GM12878 (cell line): ENCODE measurements around the gene MPPED1.

ENCODE experiments used
- CTCF ChIP-seq, 3 experiments: IDR thresholded peaks in 2 of 3; conservative IDR thresholded peaks in 1 of 3; 2 replicates each; pipeline ENCODE4 v1.5.1; 2011; ENCODE audit warnings: low read depth in 3 of 3, low read length in 3 of 3, mild to moderate bottlenecking in 3 of 3, control low read depth in 2 of 3, moderate library complexity in 2 of 3, inconsistent platforms in 1 of 3, mixed read lengths in 1 of 3; ENCODE audit not compliant: control insufficient read depth in 2 of 3, insufficient read depth in 1 of 3; ENCODE audit errors: extremely low read depth in 1 of 3
- EP300 ChIP-seq, 2 experiments: fragments of 150-350 bp in 1 of 2; IDR thresholded peaks; 2 replicates each; pipeline ENCODE4 v1.6.1; 2011 to 2012; ENCODE audit warnings: low read depth in 2 of 2, low read length in 2 of 2, borderline replicate concordance in 1 of 2, improper control_type of control experiment in 1 of 2, inconsistent platforms in 1 of 2; ENCODE audit not compliant: control insufficient read depth in 1 of 2
- MAX ChIP-seq: IDR thresholded peaks from 2 replicates; pipeline ENCODE4 v1.6.1; 2012; ENCODE audit warnings: low read depth, low read length, improper control_type of control experiment
- SIN3A ChIP-seq: IDR thresholded peaks from 2 replicates; pipeline ENCODE4 v1.6.1; 2012; ENCODE audit warnings: low read depth, low read length, improper control_type of control experiment
- SMAD1 ChIP-seq: fragments of 450-650 bp; IDR thresholded peaks from 2 replicates; pipeline ENCODE4 v1.6.1; 2018; ENCODE audit warnings: mild to moderate bottlenecking, low read depth; ENCODE audit not compliant: partially characterized antibody
- SRF ChIP-seq, 2 experiments: IDR thresholded peaks; 2 replicates each; pipeline ENCODE4 v1.6.1; 2011; ENCODE audit warnings: low read depth in 2 of 2, low read length in 2 of 2, mild to moderate bottlenecking in 1 of 2, moderate library complexity in 1 of 2

- no peak for TF ChIP-seq SIN3A
- TF ChIP-seq CTCF (IDR thresholded peaks at IDR 0.05 in 2 of 3, conservative IDR thresholded peaks at IDR 0.05 in 1 of 3; ENCODE audit: control insufficient read depth in 2 of 3, extremely low read depth in 1 of 3, insufficient read depth in 1 of 3, low read depth in 3 of 3, low read length in 3 of 3), result no peak
- TF ChIP-seq SMAD1, result no peak
- TF ChIP-seq MAX, result no peak
- TF ChIP-seq EP300 (IDR thresholded peaks at IDR 0.05; ENCODE audit: borderline replicate concordance in 1 of 2, control insufficient read depth in 1 of 2, low read depth in 2 of 2, low read length in 2 of 2), result no peak
- no peak for TF ChIP-seq SRF (IDR thresholded peaks at IDR 0.05; ENCODE audit: low read depth in 2 of 2, low read length in 2 of 2)
These were observed 134.4 kb downstream of the MPPED1 start for GRCh38 chr22:43546186-43546585.
